T-cell (primary cell): ENCODE measurements around the gene LRRC4B. TPM values are rescaled to one million over a fixed set of nuclear protein-coding genes. Genes with fewer than 3 reads are reported as not detected.

Source experiments
- ATAC-seq, 4 experiments: fragments of 200-7000 bp in 3 of 4; fragments of 150-1000 bp in 1 of 4; cut with Tn5 transposase; replicated peaks in 1 of 4; 1 replicate in 3 of 4; 2 replicates in 1 of 4; pipeline ENCODE4 v1.10.0; 2021; ENCODE audit warnings: moderate library complexity in 3 of 4, mild to moderate bottlenecking in 2 of 4, moderate number of reproducible peaks in 1 of 4
- CTCF ChIA-PET, 2 donors: fragments of 300-600 bp; sonication (Branson Sonifier 250); formaldehyde crosslinking; loops; one replicate each; lab custom pipeline; 2022; ENCODE audit warnings: antibody characterized with exemption in 2 of 2; lab: Charles Lee
- POLR2A ChIA-PET, 2 donors: fragments of 300-600 bp; sonication (Branson Sonifier 250); formaldehyde crosslinking; loops; one replicate each; lab custom pipeline; 2022; ENCODE audit warnings: antibody characterized with exemption in 2 of 2; lab: Charles Lee
- DNase-seq, 35 experiments: peaks; one replicate each; pipeline versions ENCODE4 v3.0.0 to v3.0.0-alpha.2; 2013 to 2023
- H3K27ac ChIP-seq: one replicate; pipeline ENCODE4 v1.5.1; 2013; ENCODE audit warnings: low read length
- H3K27me3 ChIP-seq, 2 experiments: replicated peaks in 1 of 2; 1 replicate in 1 of 2; 2 replicates in 1 of 2; pipeline versions ENCODE4 v1.6.1 to v1.7.0; 2013; ENCODE audit warnings: low read length in 1 of 2, mixed read lengths in 1 of 2; ENCODE audit not compliant: control insufficient read depth in 2 of 2, insufficient read depth in 2 of 2; ENCODE audit errors: extremely low read depth in 1 of 2
- H3K36me3 ChIP-seq, 2 donors: 1 replicate in 1 of 2; 2 replicates in 1 of 2; pipeline versions ENCODE4 v1.6.1 to v1.7.0; 2013; ENCODE audit warnings: low read length in 1 of 2; ENCODE audit not compliant: control insufficient read depth in 2 of 2, insufficient read depth in 1 of 2; ENCODE audit errors: extremely low read depth in 1 of 2
- H3K4me1 ChIP-seq, 2 experiments: 1 replicate in 1 of 2; 2 replicates in 1 of 2; pipeline versions ENCODE4 v1.6.1 to v1.7.0; 2013; ENCODE audit warnings: low read length in 2 of 2, mixed read lengths in 1 of 2; ENCODE audit not compliant: insufficient read depth in 2 of 2, control insufficient read depth in 1 of 2; ENCODE audit errors: extremely low read depth in 1 of 2
- H3K4me3 ChIP-seq, 2 donors: 1 replicate in 1 of 2; 2 replicates in 1 of 2; pipeline versions ENCODE4 v1.5.1 to v1.7.0; 2013; ENCODE audit warnings: mild to moderate bottlenecking in 2 of 2, low read length in 1 of 2, moderate library complexity in 1 of 2; ENCODE audit not compliant: control insufficient read depth in 1 of 2; ENCODE audit errors: extremely low read depth in 1 of 2
- H3K9me3 ChIP-seq: 2 replicates; pipeline ENCODE4 v1.7.0; 2013
- H3K27ac Mint-ChIP-seq, 2 donors: one replicate each; pipeline ENCODE4 v1.8.0; 2020 to 2021; ENCODE audit warnings: mild to moderate bottlenecking in 2 of 2, mixed read lengths in 2 of 2
- H3K27me3 Mint-ChIP-seq, 2 donors: one replicate each; pipeline ENCODE4 v1.8.0; 2021 to 2022; ENCODE audit warnings: mixed read lengths in 2 of 2
- H3K36me3 Mint-ChIP-seq: one replicate; pipeline ENCODE4 v1.8.0; 2021; ENCODE audit warnings: mixed read lengths
- H3K4me1 Mint-ChIP-seq, 3 donors: one replicate each; pipeline ENCODE4 v1.8.0; 2020 to 2022; ENCODE audit warnings: mixed read lengths in 3 of 3, mild to moderate bottlenecking in 1 of 3
- H3K4me3 Mint-ChIP-seq, 3 donors: one replicate each; pipeline ENCODE4 v1.8.0; 2020 to 2022; ENCODE audit warnings: mild to moderate bottlenecking in 3 of 3, mixed read lengths in 3 of 3, moderate library complexity in 3 of 3
- H3K9me3 Mint-ChIP-seq, 3 donors: one replicate each; pipeline ENCODE4 v1.8.0; 2020 to 2022; ENCODE audit warnings: mixed read lengths in 3 of 3
- WGBS: methylation state at CpG from one replicate; pipeline ENCODE4 v1.1.5; 2013; ENCODE audit warnings: missing lambda C conversion rate; ENCODE audit not compliant: insufficient coverage; 5-methylcytosine and 5-hydroxymethylcytosine counted together
- total RNA-seq, 35 experiments: library from RNA in 6 of 35; stranded (reverse) in 6 of 35; fragments of 120-200 nt in 1 of 35; gene quantifications; one replicate each; pipeline versions ENCODE4 v1.2.1 to v1.2.4 and lab custom pipeline; 2013 to 2026

LRRC4B gene
- total RNA-seq, 5 donors from 2014 or later (not counting 1 experiment from before 2014, with no cell fraction given) = not detected

DNA sequence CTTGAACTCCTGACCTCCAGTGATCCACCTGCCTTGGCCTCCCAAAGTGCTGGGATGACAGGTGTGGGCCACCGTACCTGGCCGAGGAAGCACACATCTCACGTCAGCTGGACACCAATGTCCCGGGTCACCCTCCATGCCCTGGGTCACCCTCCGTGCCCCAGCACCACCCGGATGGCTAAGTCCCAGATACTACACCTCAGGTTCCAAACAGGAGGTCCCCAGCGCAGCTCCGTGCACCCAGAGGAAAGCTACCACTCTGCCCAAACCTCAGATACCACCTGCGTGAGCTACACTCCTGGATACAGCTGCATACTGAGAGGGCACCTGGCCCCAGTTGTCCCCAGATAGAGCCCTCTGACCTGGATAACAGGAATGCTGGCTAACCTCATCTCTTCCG, 14.0 kb downstream of the LRRC4B start:
- Mint-ChIP-seq H3K27ac (no peak overlapping the region), H3K9me3 (no peaks in the 10 kb centered on the region), H3K36me3 (no peaks in the 10 kb centered on the region), H3K27me3 (peaks cover 57 to 77% of the 10 kb centered on the region in 2 donors), H3K4me3 (no peak overlapping the region), H3K4me1 (peaks cover 4 to 15% (median 15%) of the 10 kb centered on the region in 3 donors)
- Histone ChIP-seq H3K9me3 (no peaks in the 10 kb centered on the region), H3K27me3 (peaks cover 3 to 94% of the 10 kb centered on the region in 2 experiments), H3K4me1 (peaks cover 3 to 13% of the 10 kb centered on the region in 2 experiments), H3K4me3 (no peak overlapping the region), H3K27ac (no peak overlapping the region), H3K36me3 (no peaks in the 10 kb centered on the region)
- POLR2A ChIA-PET = no interaction called here
- ATAC-seq (no peak), DNase-seq (no peak)
- 86% methylated on average over 9 of the region's 10 CpGs for WGBS
- CTCF ChIA-PET = no interaction called here

DNA sequence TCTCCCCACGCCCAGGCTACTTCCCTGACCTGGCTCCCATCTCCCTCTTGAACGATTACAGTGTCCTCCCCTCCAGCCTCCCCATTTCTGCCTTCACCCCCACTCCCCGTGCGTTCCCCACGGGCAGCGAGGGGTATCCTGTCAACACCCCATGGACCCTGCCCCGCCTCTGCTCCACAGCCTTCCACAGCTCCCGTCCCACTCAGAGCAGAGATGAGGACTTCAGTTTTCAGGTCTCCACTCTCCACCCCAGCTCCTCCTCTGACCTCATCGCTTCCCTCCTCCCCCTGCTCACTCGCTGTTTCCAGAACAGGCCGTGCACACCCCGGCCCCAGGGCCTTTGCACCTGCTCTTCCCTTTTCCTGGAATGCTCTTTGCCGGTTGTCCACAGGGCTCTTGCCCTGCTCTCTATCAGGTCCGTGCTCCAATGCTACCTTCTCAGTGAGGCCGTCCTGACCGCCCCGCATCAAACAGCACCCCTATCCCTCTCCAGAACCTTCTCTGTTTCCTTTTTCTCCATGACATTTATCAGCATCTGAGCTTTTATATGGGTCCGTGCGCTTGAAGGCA, 15.0 kb downstream of the LRRC4B start:
- Mint-ChIP-seq H3K4me3 (no peak overlapping the region), H3K9me3 (no peaks in the 10 kb centered on the region), H3K27me3 (peaks cover 52 to 71% of the 10 kb centered on the region in 2 donors), H3K36me3 (no peaks in the 10 kb centered on the region), H3K27ac (no peak overlapping the region), H3K4me1 (peaks cover 4 to 15% (median 15%) of the 10 kb centered on the region in 3 donors)
- ATAC-seq (no peak), DNase-seq (no peak)
- Histone ChIP-seq H3K36me3 (no peaks in the 10 kb centered on the region), H3K9me3 (no peaks in the 10 kb centered on the region), H3K27me3 (peaks cover 3 to 90% of the 10 kb centered on the region in 2 experiments), H3K4me3 (no peak overlapping the region), H3K27ac (no peak overlapping the region), H3K4me1 (peaks cover 3 to 13% of the 10 kb centered on the region in 2 experiments)
- WGBS = 82% methylated on average over 19 of the region's 19 CpGs
- POLR2A ChIA-PET = no interaction called here
- CTCF ChIA-PET = no interaction called here

DNA sequence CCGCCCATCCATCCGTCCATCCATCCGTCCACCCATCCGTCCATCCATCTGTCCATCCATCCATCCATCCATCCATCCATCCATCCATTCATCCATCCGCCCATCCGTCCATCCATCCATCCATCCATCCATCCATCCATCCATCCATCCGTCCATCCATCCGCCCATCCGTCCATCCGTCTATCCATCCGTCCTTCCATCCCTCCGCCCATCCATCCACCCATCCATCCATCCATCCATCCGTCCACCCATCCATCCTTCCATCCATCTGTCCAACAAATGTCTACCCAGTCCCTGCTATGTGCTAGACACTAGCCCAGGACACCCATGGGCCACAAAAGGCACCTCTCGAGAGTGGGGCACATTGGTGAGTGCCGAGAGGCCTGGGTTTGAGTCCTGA, 15.7 kb downstream of the LRRC4B start:
- Mint-ChIP-seq H3K27ac (no peak overlapping the region), H3K36me3 (no peaks in the 10 kb centered on the region), H3K9me3 (no peaks in the 10 kb centered on the region), H3K27me3 (peaks cover 52 to 67% of the 10 kb centered on the region in 2 donors), H3K4me1 (peaks cover 4 to 15% (median 15%) of the 10 kb centered on the region in 3 donors), H3K4me3 (no peak overlapping the region)
- Histone ChIP-seq H3K4me3 (no peak overlapping the region), H3K9me3 (no peaks in the 10 kb centered on the region), H3K36me3 (no peaks in the 10 kb centered on the region), H3K27me3 (peaks cover 3 to 87% of the 10 kb centered on the region in 2 experiments), H3K4me1 (peaks cover 3 to 13% of the 10 kb centered on the region in 2 experiments), H3K27ac (no peak overlapping the region)
- 77% methylated on average over 13 of the region's 15 CpGs for WGBS
- ATAC-seq (no peak), DNase-seq (no peak)
- ChIA-PET CTCF (no interaction called here), POLR2A (no interaction called here)

DNA sequence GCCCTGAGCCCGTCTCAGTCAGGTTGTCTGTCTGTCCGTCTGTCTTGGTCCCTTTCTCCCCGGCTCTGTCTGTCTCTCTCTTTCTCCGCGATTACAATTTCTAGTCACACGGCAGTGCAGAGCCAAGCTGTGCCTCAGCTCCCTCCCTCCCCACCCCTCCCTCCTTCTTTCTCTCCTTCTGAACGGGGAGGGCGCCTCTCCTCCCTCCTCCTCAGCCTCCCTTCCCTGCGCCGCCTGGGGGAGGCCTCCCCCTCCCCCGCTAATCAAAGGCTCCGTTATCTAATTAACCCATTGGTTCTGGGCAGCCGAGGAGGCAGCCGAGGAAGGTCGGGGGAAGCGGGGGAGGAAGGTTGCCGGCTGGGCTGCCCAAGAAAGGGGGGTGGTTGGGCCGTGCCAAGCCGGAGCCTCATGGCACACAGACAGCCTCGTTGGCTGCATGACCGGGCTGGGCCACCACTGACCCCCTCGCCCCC, 16.5 kb downstream of the LRRC4B start:
- Mint-ChIP-seq H3K4me3 (no peak overlapping the region), H3K27ac (no peak overlapping the region), H3K36me3 (no peaks in the 10 kb centered on the region), H3K9me3 (no peaks in the 10 kb centered on the region), H3K27me3 (peaks cover 52 to 64% of the 10 kb centered on the region in 2 donors), H3K4me1 (peaks cover 4 to 15% (median 15%) of the 10 kb centered on the region in 3 donors)
- H3K27ac ChIP-seq = no peak overlapping the region
- ATAC-seq (no peak), DNase-seq (no peak)
- peaks cover 3 to 11% of the 10 kb centered on the region in 2 experiments for H3K4me1 ChIP-seq
- H3K36me3 ChIP-seq = no peaks in the 10 kb centered on the region
- no peak overlapping the region for H3K4me3 ChIP-seq
- 5% methylated on average over 11 of the region's 22 CpGs for WGBS
- H3K9me3 ChIP-seq = no peaks in the 10 kb centered on the region
- CTCF ChIA-PET = no interaction called here
- POLR2A ChIA-PET = no interaction called here
- peaks cover 3 to 83% of the 10 kb centered on the region in 2 experiments for H3K27me3 ChIP-seq

DNA sequence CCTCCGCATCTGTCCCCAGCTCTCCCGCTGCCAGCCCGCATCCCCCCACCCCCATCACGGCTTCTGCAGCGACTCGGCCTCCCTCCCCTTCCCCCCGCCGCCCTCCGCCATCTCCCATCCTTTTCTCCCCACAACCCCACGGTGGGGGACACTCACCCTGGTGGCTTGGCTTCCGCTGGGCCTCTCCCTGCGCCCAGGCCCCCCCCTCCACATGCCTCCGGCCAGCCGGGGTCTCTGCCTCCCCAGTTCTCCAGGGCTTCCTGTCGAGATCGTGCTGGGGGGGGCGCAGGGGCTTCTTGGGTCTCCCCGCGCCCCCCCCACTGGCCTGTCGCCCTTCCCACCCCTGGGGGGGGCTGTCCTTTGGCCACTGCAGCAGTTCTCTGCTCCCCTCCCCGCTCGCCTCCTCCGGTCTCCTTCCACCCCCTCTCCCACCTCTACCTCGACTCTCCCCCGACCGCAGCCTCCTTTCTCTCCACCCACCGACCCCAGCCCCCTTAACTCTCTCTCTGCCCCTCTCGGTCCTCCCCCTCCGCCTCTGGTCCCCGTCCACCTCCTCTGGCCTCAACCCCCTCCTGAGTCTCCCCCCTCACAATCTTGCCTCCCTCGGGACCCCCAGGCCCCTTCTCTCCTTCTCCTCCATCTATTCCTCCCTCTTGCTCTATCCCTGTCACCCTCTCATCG, 17.1 kb downstream of the LRRC4B start:
- peaks cover 3 to 5% of the 10 kb centered on the region in 2 experiments for H3K4me1 ChIP-seq
- H3K27me3 Mint-ChIP-seq = peaks cover 47 to 59% of the 10 kb centered on the region in 2 donors
- H3K27ac Mint-ChIP-seq = no peak overlapping the region
- no peak overlapping the region for H3K4me3 ChIP-seq
- peaks cover 0 to 10% (median 10%) of the 10 kb centered on the region in 3 donors for H3K4me1 Mint-ChIP-seq
- H3K36me3 ChIP-seq = no peaks in the 10 kb centered on the region
- no peak overlapping the region for H3K4me3 Mint-ChIP-seq
- ChIA-PET CTCF (no interaction called here), POLR2A (no interaction called here)
- no peak overlapping the region for H3K27ac ChIP-seq
- ATAC-seq (no peak), DNase-seq (no peak)
- H3K36me3 Mint-ChIP-seq = no peaks in the 10 kb centered on the region
- no peaks in the 10 kb centered on the region for H3K9me3 ChIP-seq
- peaks cover 3 to 77% of the 10 kb centered on the region in 2 experiments for H3K27me3 ChIP-seq
- no peaks in the 10 kb centered on the region for H3K9me3 Mint-ChIP-seq
- 4% methylated on average over 19 of the region's 32 CpGs for WGBS

DNA sequence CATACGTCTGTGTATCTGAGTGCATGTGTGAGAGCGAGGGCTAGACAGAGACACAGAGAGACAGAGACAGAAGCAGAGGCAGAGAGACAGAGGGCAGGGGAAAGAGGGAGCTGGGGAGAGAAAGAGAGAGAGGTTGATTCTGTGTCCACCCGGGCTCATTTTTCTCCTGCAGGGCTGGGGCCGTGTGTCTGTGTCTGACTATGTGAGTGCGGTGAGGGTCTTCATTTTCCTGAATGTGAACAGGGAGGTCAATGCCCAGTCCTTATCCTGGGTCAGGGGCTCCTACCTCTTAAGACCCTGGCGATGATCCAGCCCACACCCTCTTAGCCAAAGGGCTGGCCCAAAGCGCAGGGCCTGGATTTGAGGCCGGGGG, 17.7 kb downstream of the LRRC4B start:
- peaks cover 44 to 56% of the 10 kb centered on the region in 2 donors for H3K27me3 Mint-ChIP-seq
- ATAC-seq (no peak), DNase-seq (no peak)
- no peaks in the 10 kb centered on the region for H3K36me3 Mint-ChIP-seq
- no peaks in the 10 kb centered on the region for H3K4me1 ChIP-seq
- H3K4me3 Mint-ChIP-seq = no peak overlapping the region
- no peaks in the 10 kb centered on the region for H3K36me3 ChIP-seq
- peaks cover 0 to 10% (median 7%) of the 10 kb centered on the region in 3 donors for H3K4me1 Mint-ChIP-seq
- H3K27ac ChIP-seq = no peak overlapping the region
- H3K27ac Mint-ChIP-seq = peak overlapping the region in 1 of 2 donors; percentile 14
- no peaks in the 10 kb centered on the region for H3K9me3 Mint-ChIP-seq
- no peaks in the 10 kb centered on the region for H3K9me3 ChIP-seq
- H3K27me3 ChIP-seq = peaks cover 0 to 71% of the 10 kb centered on the region in 2 experiments
- ChIA-PET CTCF (no interaction called here), POLR2A (no interaction called here)
- WGBS = 57% methylated on average over 7 of the region's 8 CpGs
- no peak overlapping the region for H3K4me3 ChIP-seq
